Measurements from ENCODE around the gene AK3. TPM values are rescaled to one million over a fixed set of nuclear protein-coding genes. Genes with fewer than 3 reads are reported as not detected.

The AK3 gene
- total RNA-seq = 53.0 and 82.6 TPM in 2 replicates

DNA sequence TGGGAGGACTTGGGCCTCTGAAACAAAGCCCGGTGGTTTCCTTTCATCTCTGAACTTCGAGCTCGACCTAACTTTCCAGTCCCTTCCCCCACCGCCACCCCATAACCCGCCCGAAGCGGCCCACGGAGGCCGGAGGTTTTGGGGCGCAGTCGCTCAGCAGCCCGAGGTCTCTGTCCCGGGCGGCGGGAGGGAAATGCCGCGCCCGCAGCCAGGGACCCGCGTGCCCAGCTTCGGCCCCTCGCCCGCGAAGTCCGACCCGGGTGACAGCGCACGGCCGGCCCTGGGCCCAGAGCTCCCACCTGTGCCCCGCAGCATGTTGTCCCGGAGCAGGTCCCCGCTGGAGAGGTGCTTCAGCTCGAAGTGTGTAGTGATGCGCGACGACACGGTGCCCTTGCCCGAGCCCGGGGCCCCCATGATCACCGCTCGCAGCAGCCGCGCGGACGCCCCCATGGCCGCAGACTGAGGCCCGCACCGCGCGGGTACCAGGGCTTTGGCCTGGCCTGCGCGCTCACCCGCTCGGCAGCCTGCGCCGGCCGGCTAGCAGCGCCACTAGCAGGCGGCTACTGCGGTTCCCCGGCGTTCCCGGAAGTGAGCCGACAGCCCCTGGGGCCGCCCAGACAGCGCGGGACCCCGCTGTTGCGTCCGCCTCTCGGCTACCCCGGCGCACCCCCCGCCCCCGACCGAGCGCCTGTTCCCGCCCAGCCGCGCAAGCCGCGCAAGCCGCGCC lies at the start of gene AK3:
Gene AK3, minus strand, starts transcription at position 565 of the 727 bp plus-strand sequence. Its CDS starts 115 bp downstream, at position 450.

DNA sequence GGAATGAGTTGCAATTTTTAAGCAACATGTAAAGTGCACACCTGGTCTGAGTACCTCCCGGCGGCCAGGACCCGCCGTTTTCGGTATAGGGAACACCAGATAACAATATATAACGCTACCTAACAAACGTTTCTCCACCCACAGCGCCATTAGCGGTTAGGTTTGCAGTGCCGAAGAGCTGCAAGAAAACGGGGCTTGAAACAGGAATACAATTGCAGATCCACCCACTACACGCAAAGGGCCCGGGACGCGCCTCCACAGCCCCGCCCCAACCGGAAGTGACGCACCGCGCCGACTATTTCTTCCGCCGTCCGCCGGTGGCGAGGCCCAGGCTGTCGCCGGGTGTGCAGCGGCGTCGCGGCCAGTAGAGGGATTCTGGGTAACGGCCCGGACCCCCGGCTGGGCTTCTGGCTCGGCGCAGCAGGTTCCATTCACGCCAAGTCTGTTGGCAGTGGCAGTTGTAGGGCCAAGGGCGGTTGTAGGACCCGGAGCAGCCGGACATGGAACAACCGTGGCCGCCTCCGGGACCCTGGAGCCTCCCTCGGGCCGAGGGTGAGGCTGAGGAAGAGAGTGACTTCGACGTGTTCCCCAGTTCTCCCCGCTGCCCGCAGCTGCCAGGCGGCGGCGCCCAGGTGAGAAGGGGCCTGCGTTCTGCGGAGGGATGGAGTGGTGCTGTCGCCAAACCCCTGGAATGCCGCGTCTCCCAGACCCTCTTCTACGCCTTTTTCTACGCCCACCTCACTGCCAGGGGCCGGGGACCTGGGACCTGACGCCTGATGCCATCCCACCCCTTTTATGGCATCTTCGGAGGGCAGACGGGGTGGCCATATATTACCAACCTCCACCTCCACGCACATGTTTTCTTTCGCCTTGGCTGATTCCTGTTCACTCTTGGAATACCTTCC lies 61.5 kb downstream of the AK3 start, which contains the start of gene CDC37L1:
Gene CDC37L1, plus strand, starts transcription at position 302 of the 905 bp plus-strand sequence. Its CDS starts 199 bp downstream, at position 501.

DNA sequence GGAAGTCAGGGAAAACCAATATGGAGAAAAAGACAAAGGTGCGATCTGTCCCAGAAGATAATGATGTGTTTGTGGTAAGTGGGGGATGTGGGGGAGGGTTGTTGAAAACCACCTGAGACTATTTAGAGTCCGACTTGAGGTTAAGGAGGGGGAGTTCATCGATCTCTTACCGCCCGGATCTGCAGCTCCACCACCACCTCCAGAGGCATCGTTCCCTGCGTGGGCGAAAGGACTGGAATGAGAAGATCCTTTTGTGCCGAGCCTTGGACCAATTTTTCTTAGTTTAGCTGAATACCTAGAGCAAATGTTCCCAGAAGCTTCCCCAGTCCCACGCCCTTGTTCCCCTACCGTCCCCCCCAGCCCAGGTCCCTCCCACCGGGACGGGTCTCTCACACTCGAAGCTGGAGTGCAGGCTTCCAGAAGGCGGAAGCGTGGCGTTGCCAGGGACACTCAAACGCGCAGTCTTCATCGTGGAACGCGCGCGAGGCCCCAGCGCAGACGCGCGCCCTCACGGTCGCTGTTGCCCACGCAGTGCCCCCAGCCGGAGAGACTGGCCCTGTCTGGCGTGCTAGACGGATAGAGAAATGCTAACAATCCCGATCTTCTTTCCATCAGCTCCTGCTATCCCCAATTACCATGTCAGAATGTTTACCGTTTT lies 74.8 kb downstream of the AK3 start, which contains the start of gene SPATA6L:
Gene SPATA6L, minus strand, starts transcription at position 439 of the 658 bp plus-strand sequence. Its CDS starts 230 bp downstream, at position 209.

DNA sequence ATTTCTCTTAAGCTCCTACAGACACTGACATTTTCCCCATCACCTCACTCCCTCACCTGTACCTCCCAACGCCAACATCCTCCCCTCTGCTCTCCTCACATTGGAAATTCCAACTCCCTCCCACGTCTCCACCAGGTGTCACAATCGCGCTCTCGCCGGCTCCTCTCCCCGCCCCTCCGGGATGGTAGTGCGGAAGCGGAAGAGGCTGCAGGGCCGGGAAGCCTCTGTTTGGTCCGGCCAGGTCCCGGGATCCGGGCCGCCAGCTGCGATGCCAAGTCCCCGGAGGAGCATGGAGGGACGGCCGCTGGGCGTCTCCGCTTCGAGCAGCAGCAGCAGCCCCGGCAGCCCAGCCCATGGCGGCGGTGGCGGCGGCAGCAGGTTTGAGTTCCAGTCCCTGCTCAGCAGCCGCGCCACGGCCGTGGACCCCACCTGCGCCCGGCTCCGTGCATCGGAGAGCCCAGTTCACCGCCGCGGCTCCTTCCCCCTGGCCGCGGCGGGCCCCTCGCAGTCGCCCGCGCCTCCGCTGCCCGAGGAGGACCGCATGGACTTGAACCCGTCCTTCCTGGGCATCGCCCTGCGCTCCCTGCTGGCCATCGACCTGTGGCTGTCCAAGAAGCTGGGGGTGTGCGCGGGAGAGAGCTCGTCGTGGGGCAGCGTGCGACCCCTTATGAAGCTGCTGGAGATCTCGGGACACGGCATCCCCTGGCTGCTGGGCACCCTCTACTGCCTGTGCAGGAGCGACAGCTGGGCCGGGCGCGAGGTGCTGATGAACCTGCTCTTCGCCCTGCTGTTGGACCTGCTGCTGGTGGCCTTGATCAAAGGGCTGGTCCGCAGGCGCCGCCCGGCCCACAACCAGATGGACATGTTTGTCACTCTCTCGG lies 78.7 kb downstream of the AK3 start, which contains the start of gene PLPP6:
Gene PLPP6, plus strand, starts transcription at position 187 of the 881 bp plus-strand sequence. Its CDS starts 82 bp downstream, at position 269.

Other genes starting within 250 kb of the AK3 start
- 5.8 and 7.2 TPM in 2 replicates for gene PLPP6, start 78.9 kb downstream of the AK3 start, total RNA-seq
- gene SPATA6L, start 74.7 kb downstream of the AK3 start, total RNA-seq = 6.0 and 8.7 TPM in 2 replicates
- gene CDC37L1, start 61.6 kb downstream of the AK3 start, total RNA-seq = 7.9 and 11.6 TPM in 2 replicates
- gene RCL1, start 51.7 kb upstream of the AK3 start, total RNA-seq = 8.7 and 11.6 TPM in 2 replicates
- 5.5 and 8.4 TPM in 2 replicates for gene JAK2, start 244.1 kb upstream of the AK3 start, total RNA-seq